Mucosa of rectum (tissue), 2 donors: Measurements from ENCODE around the gene XBP1.

ENCODE experiments used
- H3K27ac ChIP-seq, 2 donors: one replicate each; pipeline ENCODE4 v1.7.0; 2013; ENCODE audit warnings: inconsistent platforms in 2 of 2, low read depth in 2 of 2, low read length in 2 of 2
- H3K27me3 ChIP-seq, 2 donors: one replicate each; pipeline ENCODE4 v1.7.0; 2013; ENCODE audit warnings: low read length in 2 of 2; ENCODE audit not compliant: control insufficient read depth in 2 of 2, insufficient read depth in 2 of 2
- H3K36me3 ChIP-seq, 2 donors: one replicate each; pipeline ENCODE4 v1.7.0; 2013; ENCODE audit warnings: low read length in 2 of 2; ENCODE audit not compliant: control insufficient read depth in 2 of 2, insufficient read depth in 2 of 2
- H3K4me1 ChIP-seq, 2 donors: one replicate each; pipeline ENCODE4 v1.7.0; 2013; ENCODE audit warnings: low read length in 2 of 2, mild to moderate bottlenecking in 1 of 2; ENCODE audit not compliant: control insufficient read depth in 2 of 2, insufficient read depth in 2 of 2
- H3K4me3 ChIP-seq, 2 donors: one replicate each; pipeline ENCODE4 v1.7.0; 2013; ENCODE audit warnings: low read length in 2 of 2
- H3K9ac ChIP-seq, 2 donors: one replicate each; pipeline ENCODE4 v1.7.0; 2013; ENCODE audit warnings: low read length in 2 of 2, low read depth in 1 of 2, mild to moderate bottlenecking in 1 of 2
- H3K9me3 ChIP-seq, 2 donors: one replicate each; pipeline ENCODE4 v1.7.0; 2013; ENCODE audit warnings: low read length in 2 of 2; ENCODE audit not compliant: control insufficient read depth in 2 of 2
- donor health status: healthy.
- donor health status: Normal muscosa, but diverticular disease.

The XBP1 gene

DNA sequence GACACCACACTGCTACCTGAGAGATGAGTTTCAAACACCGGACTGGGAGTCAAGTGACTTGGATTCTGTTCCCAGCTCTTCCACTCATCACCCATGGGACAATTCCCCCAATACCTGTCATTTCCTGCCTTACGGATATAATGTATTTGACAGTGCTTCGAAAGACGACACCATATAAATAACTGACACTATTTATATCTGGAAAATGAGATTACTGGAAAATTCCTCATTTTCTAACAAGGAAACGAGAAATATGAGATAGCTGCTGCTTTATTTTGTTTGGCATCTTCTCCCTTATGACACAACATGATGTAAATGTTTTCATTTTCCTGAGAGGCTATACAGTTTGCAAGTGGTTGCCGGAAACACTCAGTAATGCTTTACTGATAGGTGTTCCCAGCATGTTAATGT lies 49.9 kb downstream of the XBP1 start:
- no peaks in the 10 kb centered on the region for H3K4me1 ChIP-seq
- H3K4me3 ChIP-seq, result no peak overlapping the region
- H3K9ac ChIP-seq, result no peak overlapping the region
- no peaks in the 10 kb centered on the region for H3K9me3 ChIP-seq
- H3K27ac ChIP-seq, result no peak overlapping the region
- peaks cover 14% of the 10 kb centered on the region in 2 donors for H3K36me3 ChIP-seq
- H3K27me3 ChIP-seq, result no peaks in the 10 kb centered on the region
